Umbilical cord (tissue), 2 donors: ENCODE data around the gene ARMC12. TPM values are rescaled to one million over a fixed set of nuclear protein-coding genes. Genes with fewer than 3 reads are reported as not detected.
"Not testable (repeated sequence)": the region's sequence is repeated elsewhere in the genome, so short reads cannot be mapped to it uniquely, and the experiment has no call there.

ENCODE experiments used
- DNase-seq: peaks from one replicate; pipeline ENCODE4 v3.0.0-alpha.2; 2015; ENCODE audit warnings: low spot score
- total RNA-seq: library from RNA; depleted of rRNA; stranded (reverse); fragments of >200 nt; gene quantifications from one replicate; pipeline ENCODE4 v1.2.3, GENCODE V29; 2014; ENCODE audit warnings: low replicate concordance; ENCODE audit not compliant: insufficient read depth

ARMC12 gene, protein sequence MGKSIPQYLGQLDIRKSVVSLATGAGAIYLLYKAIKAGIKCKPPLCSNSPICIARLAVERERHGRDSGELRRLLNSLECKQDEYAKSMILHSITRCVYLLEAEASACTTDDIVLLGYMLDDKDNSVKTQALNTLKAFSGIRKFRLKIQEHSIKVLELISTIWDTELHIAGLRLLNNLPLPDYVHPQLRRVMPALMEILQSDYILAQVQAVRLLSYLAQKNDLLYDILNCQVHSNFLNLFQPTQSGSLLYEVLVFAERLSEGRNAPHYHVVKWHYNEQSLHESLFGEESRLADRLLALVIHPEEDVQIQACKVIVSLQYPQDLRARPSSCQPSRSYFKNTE
- not detected for total RNA-seq

GRCh38 chr6:35736982-35737412, at the start of gene ARMC12:
ARMC12 (plus strand) TSS chr6:35737032; CDS start chr6:35737109, 77 bp downstream.
- no peak for DNase-seq

- peak; percentile 71 for DNase-seq
Observed at GRCh38 chr6:35687658-35688604, 48.9 kb upstream of the ARMC12 start.

DNA sequence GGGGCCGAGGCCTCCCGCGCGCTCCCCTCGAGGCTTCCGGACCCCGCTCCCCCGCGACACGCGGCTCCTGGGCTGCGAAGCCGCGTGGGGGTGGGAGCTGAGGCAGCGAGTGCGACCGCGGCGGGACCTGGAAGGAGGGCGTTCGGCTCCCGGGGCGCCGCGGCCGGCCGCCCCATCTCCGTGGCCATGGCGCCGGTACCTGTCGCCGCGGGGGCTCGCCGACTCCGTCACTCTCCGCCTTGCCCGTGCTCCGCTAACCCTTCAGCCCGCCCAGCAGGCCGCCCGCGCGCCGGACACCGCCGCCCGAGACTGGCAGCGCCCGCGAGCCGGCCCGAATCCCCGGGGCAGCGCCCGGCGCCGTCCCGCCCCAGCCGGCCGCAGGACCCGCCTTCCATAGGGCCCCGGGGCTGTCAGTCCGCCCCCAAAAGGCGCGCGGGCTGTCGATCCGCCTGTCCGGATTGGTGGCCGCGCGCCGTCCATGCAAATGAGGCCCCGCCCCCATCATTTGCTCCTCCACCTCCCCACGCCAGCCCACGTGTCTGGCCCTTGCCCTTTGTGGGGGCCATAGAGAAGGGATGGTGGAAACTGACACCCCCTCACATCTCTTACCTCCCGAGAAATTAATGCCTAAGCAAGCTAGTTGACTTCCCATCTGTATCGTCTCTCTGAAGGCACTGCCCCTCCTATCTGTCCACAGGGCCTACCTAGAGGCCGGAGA, 48.1 kb upstream of the ARMC12 start, which contains the start of gene FKBP5:
Gene FKBP5, minus strand, starts transcription at position 311 of the 718 bp plus-strand sequence. CDS start 46,091 bp downstream, outside the sequence.
- peak; percentile 92 for DNase-seq

DNA sequence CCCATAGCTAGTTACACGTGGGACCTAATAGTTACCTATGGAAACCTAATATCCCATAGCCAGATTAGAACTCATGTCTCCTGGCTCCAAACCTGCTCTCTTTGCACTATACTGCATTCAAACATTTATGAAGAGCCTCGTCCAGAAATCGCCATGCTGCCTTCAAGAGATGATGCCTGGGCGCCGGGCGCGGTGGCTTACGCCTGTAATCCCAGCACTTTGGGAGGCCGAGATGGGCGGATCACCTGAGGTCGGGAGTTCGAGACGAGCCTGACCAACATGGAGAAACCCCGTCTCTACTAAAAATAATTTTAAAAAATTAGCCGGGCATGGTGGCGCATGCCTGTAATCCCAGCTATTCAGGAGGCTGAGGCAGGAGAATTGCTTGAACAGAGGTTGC, 46.8 kb upstream of the ARMC12 start:
- not testable (repeated sequence) for DNase-seq

DNA sequence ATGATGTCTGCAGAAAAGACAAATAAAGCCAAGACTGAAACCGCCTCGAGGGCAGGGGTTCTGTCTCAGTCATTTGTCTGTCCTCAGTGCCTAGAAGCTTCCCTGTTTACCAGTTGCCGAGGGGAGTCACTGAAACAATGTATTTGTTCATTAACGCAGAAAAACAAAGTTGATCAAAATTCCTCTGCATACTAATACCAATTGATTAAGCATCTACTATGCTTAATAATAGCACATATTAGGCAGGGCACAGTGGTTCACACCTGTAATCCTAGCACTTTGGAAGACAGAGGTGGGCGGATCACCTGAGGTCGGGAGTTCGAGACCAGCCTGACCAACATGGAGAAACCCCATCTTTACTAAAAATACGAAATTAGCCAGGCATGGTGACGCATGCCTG, 46.3 kb upstream of the ARMC12 start:
- DNase-seq: no peak

DNA sequence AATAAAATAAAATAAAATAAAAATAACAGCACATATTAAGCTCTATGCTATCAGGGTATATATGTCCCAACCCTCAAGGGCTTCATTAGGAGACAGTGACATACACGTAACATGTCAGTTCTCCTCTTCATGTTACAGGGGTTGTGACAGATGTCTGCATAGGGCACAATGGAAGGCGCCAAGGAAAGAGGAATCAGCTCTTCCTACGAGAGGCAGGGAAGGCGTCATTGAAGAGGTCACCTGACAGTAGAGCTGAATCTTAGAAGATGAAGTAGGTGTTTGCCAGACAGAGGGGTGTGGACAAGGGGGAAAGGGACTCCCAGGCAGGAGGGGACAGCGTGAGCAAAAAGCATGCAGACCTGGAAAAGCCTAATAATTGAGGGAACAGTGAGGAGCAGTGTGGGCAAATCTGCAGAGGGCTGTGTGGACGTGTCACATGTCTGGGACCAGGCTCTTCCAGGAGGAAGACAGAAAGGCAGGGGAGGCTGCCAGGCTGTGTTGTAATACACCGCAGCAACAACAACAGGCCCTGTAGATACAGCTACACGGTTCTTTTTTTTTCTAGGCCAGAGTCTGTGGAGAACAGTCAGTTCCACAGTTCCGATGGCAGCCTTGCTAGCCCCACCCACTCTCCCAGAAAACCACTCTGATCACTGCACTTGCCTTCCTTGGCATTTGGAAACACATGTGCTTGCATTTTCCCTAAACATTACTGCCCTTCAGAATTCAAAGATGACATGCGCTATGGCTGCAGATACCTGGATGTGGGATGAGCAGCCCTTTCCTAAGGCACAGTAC, 45.6 kb upstream of the ARMC12 start:
- peak; percentile 68 for DNase-seq

- DNase-seq: no peak
Observed at GRCh38 chr6:35694462-35694861, 42.4 kb upstream of the ARMC12 start.

- not testable (repeated sequence) for DNase-seq
Observed at GRCh38 chr6:35698430-35698829, 38.4 kb upstream of the ARMC12 start.

- DNase-seq: no peak
Observed at GRCh38 chr6:35698858-35699257, 38.0 kb upstream of the ARMC12 start.

- no peak for DNase-seq
Observed at GRCh38 chr6:35703554-35703953, 33.3 kb upstream of the ARMC12 start.

DNA sequence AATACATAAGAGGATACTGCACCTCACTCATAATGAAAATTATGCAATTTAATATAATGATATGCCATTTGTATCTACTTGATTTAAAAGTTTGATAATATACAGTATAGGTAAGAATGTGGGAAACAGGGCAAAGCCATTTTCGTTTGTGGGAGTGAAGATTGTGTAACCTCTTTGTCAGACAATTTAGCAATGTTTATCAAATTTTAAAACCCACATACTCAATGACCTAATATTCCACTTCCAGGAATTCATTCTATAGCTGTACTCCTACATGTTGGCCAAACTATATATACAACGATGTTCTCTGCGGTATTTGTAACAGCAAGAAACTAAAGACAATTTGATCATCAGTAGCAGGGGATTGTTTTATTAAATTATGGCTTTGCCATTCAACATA, 30.4 kb upstream of the ARMC12 start:
- no peak for DNase-seq

GRCh38 chr6:35707714-35708407, 29.0 kb upstream of the ARMC12 start:
- no peak for DNase-seq

DNA sequence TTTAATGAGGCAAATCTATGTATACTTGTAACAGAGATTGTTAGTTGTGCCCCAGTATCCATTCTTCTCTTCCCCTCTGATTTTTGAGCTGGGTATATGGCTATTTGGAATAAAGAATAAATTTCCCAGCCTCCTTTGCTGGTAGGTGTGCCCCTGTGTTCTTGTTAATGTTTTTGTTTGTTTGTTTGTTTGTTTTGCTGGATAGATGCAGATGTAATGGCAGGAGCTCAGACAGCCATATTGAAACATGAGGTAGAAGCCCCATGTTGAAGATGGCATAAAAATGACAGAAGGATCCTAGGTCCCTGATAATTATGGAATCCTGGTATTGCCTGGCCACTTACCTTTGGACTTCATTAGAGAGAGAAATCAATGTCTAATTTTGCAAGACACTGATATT, 28.2 kb upstream of the ARMC12 start:
- DNase-seq: no peak

- DNase-seq: no peak
Observed at GRCh38 chr6:35710241-35710847, 26.5 kb upstream of the ARMC12 start.

GRCh38 chr6:35711731-35712130, 25.1 kb upstream of the ARMC12 start:
- DNase-seq: no peak

- no peak for DNase-seq
Observed at GRCh38 chr6:35713006-35713767, 23.6 kb upstream of the ARMC12 start.

DNA sequence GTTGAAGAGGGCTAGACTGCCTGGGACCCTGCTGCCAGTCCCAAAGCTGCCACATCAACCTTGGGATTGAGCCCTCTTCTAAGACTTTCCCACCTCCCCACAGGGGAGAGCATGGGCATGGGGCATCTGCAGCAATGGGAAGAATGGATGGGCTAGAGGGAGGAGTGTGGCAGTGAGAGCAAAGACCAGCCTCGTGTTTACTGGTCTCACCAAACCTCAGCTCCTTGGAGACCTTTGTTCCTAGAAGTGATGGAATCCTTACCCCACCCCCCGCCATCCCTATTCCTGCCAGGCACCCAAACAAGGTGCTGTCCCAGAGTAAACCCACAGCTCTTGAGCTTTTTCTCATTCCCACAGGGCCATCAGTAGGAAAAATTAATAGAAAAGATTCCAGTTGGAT, 20.0 kb upstream of the ARMC12 start:
- DNase-seq: no peak

GRCh38 chr6:35717449-35718374, 19.1 kb upstream of the ARMC12 start:
- DNase-seq: no peak
